GM18861 (cell line): ENCODE data around the gene TMEM250.
"Not testable (repeated sequence)": the region's sequence is repeated elsewhere in the genome, so short reads cannot be mapped to it uniquely, and the experiment has no call there.

Experiments used
- ATAC-seq: cut with Tn5 transposase; IDR thresholded peaks from one replicate; pipeline ENCODE4 v1.9.1; 2021; ENCODE audit not compliant: unreplicated experiment

The TMEM250 gene

GRCh38 chr9:136118320-136119060 lies at the start of gene TMEM250:
TSS of gene TMEM250 (minus strand) at chr9:136118875. CDS start at chr9:136116900, 1,975 bp downstream.
- peak; percentile 63 for ATAC-seq

- no peak for ATAC-seq
These were observed 44.7 kb upstream of the TMEM250 start for GRCh38 chr9:136163248-136163850.

GRCh38 chr9:136160995-136161610 lies 42.4 kb upstream of the TMEM250 start:
- no peak for ATAC-seq

- ATAC-seq: no peak
These were observed 41.7 kb upstream of the TMEM250 start for GRCh38 chr9:136160381-136160841.

- ATAC-seq: no peak
These were observed 41.2 kb upstream of the TMEM250 start for GRCh38 chr9:136159851-136160250.

GRCh38 chr9:136157477-136158265 lies 39.0 kb upstream of the TMEM250 start:
- ATAC-seq: no peak

- no peak for ATAC-seq
These were observed 37.8 kb upstream of the TMEM250 start for GRCh38 chr9:136156209-136157120.

GRCh38 chr9:136155576-136155975 lies 36.9 kb upstream of the TMEM250 start:
- ATAC-seq: no peak

GRCh38 chr9:136154943-136155342 lies 36.3 kb upstream of the TMEM250 start:
- no peak for ATAC-seq

GRCh38 chr9:136153381-136154065 lies 34.8 kb upstream of the TMEM250 start:
- no peak for ATAC-seq

- no peak for ATAC-seq
These were observed 34.3 kb upstream of the TMEM250 start for GRCh38 chr9:136152931-136153330.

GRCh38 chr9:136152543-136152866 lies 33.8 kb upstream of the TMEM250 start:
- no peak for ATAC-seq

GRCh38 chr9:136151848-136152542 lies 33.3 kb upstream of the TMEM250 start:
- no peak for ATAC-seq

GRCh38 chr9:136151214-136151804 lies 32.6 kb upstream of the TMEM250 start:
- ATAC-seq: no peak

GRCh38 chr9:136150664-136151213 lies 32.1 kb upstream of the TMEM250 start:
- not testable (repeated sequence) for ATAC-seq

- ATAC-seq: no peak
These were observed 31.2 kb upstream of the TMEM250 start for GRCh38 chr9:136149853-136150252.

- no peak for ATAC-seq
These were observed 30.7 kb upstream of the TMEM250 start for GRCh38 chr9:136149337-136149736.

GRCh38 chr9:136148766-136149165 lies 30.1 kb upstream of the TMEM250 start:
- no peak for ATAC-seq
